HepG2 (cell line): ENCODE measurements around the gene HDAC3. TPM values are rescaled to one million over a fixed set of nuclear protein-coding genes. Genes with fewer than 3 reads are reported as not detected.

Experiments
- CC2D1A ChIP-seq: sonication (generic); formaldehyde crosslinking; IDR thresholded peaks from 2 replicates; pipeline ENCODE4 v1.8.1; 2023; ENCODE audit warnings: mild to moderate bottlenecking, missing genetic modification reagents
- CHCHD3 ChIP-seq: sonication (generic); formaldehyde crosslinking; IDR thresholded peaks from 2 replicates; pipeline ENCODE4 v1.8.0; 2022; ENCODE audit warnings: mild to moderate bottlenecking, missing genetic modification reagents, moderate library complexity
- EED ChIP-seq: sonication (generic); formaldehyde crosslinking; IDR thresholded peaks from 2 replicates; pipeline ENCODE4 v1.5.0; 2020; ENCODE audit warnings: mild to moderate bottlenecking, missing genetic modification reagents
- ETV5 ChIP-seq: IDR thresholded peaks from 2 replicates; pipeline ENCODE4 v1.6.1; 2018; ENCODE audit warnings: missing biosample characterization, missing genetic modification reagents, inconsistent platforms, borderline replicate concordance
- JDP2 ChIP-seq: sonication (generic); formaldehyde crosslinking; IDR thresholded peaks from 2 replicates; pipeline ENCODE4 v1.8.1; 2022; ENCODE audit warnings: missing genetic modification reagents, borderline replicate concordance
- MED8 ChIP-seq: sonication (generic); formaldehyde crosslinking; IDR thresholded peaks from 2 replicates; pipeline ENCODE4 v1.8.1; 2023; ENCODE audit warnings: mild to moderate bottlenecking, missing genetic modification reagents; ENCODE audit not compliant: insufficient replicate concordance
- MEIS1 ChIP-seq: sonication (generic); formaldehyde crosslinking; IDR thresholded peaks from 2 replicates; pipeline ENCODE4 v1.9.0; 2021; ENCODE audit warnings: mild to moderate bottlenecking, missing genetic modification reagents, moderate library complexity, borderline replicate concordance
- MXD3 ChIP-seq: IDR thresholded peaks from 2 replicates; pipeline ENCODE4 v1.6.1; 2016; ENCODE audit warnings: mild to moderate bottlenecking, missing biosample characterization, missing genetic modification reagents
- PAF1 ChIP-seq: IDR thresholded peaks from 2 replicates; pipeline ENCODE4 v1.6.1; 2016; ENCODE audit warnings: missing genetic modification reagents, missing compliant biosample characterization
- RFX1 ChIP-seq: fragments of 450-650 bp; IDR thresholded peaks from 2 replicates; pipeline ENCODE4 v1.6.1; 2017
- RFX3 ChIP-seq: IDR thresholded peaks from 2 replicates; pipeline ENCODE4 v1.6.1; 2016; ENCODE audit warnings: missing biosample characterization, missing genetic modification reagents
- TBX3 ChIP-seq: fragments of 450-650 bp; IDR thresholded peaks from 2 replicates; pipeline ENCODE4 v1.6.1; 2017; ENCODE audit warnings: antibody characterized with exemption, mild to moderate bottlenecking, inconsistent platforms, borderline replicate concordance
- TOE1 ChIP-seq: sonication (generic); formaldehyde crosslinking; IDR thresholded peaks from 2 replicates; pipeline ENCODE4 v1.4.0; 2020; ENCODE audit warnings: mild to moderate bottlenecking, missing genetic modification reagents
- YY1 ChIP-seq: IDR thresholded peaks from 2 replicates; pipeline ENCODE4 v1.6.1; 2011; ENCODE audit warnings: low read length, low read depth, moderate library complexity, mild to moderate bottlenecking; ENCODE audit not compliant: insufficient read depth, insufficient replicate concordance
- ZFP90 ChIP-seq: sonication (generic); formaldehyde crosslinking; IDR thresholded peaks from 2 replicates; pipeline ENCODE4 v1.8.0; 2022; ENCODE audit warnings: missing genetic modification reagents, mild to moderate bottlenecking, inconsistent platforms, borderline replicate concordance
- ZKSCAN5 ChIP-seq: sonication (generic); formaldehyde crosslinking; IDR thresholded peaks from 2 replicates; pipeline ENCODE4 v1.5.1; 2020; ENCODE audit warnings: mild to moderate bottlenecking, missing genetic modification reagents
- ZMAT3 ChIP-seq: sonication (generic); formaldehyde crosslinking; conservative IDR thresholded peaks from 2 replicates; pipeline ENCODE4 v1.7.0; 2021; ENCODE audit warnings: missing genetic modification reagents
- ZNF10 ChIP-seq: sonication (generic); formaldehyde crosslinking; IDR thresholded peaks from 2 replicates; pipeline ENCODE4 v1.4.0; 2020; ENCODE audit warnings: mild to moderate bottlenecking, low read depth, missing genetic modification reagents, borderline replicate concordance
- ZNF224 ChIP-seq: sonication (generic); formaldehyde crosslinking; IDR thresholded peaks from 2 replicates; pipeline ENCODE4 v1.5.0; 2020; ENCODE audit warnings: mild to moderate bottlenecking, missing genetic modification reagents
- ZNF30 ChIP-seq: sonication (generic); formaldehyde crosslinking; IDR thresholded peaks from 2 replicates; pipeline ENCODE4 v1.5.0; 2020; ENCODE audit warnings: mild to moderate bottlenecking, missing genetic modification reagents
- ZNF343 ChIP-seq: sonication (generic); formaldehyde crosslinking; IDR thresholded peaks from 2 replicates; pipeline ENCODE4 v1.4.0; 2020; ENCODE audit warnings: mild to moderate bottlenecking, missing genetic modification reagents
- ZNF446 ChIP-seq: sonication (generic); formaldehyde crosslinking; IDR thresholded peaks from 2 replicates; pipeline ENCODE4 v1.5.0; 2020; ENCODE audit warnings: mild to moderate bottlenecking, missing genetic modification reagents
- ZNF780A ChIP-seq: sonication (generic); formaldehyde crosslinking; IDR thresholded peaks from 2 replicates; pipeline ENCODE4 v1.8.0; 2022; ENCODE audit warnings: mild to moderate bottlenecking, missing genetic modification reagents, moderate library complexity
- ZSCAN21 ChIP-seq: sonication (generic); formaldehyde crosslinking; IDR thresholded peaks from 2 replicates; pipeline ENCODE4 v1.8.0; 2022; ENCODE audit warnings: mild to moderate bottlenecking, missing genetic modification reagents, moderate library complexity, borderline replicate concordance
- ZZZ3 ChIP-seq: sonication (generic); formaldehyde crosslinking; IDR thresholded peaks from 2 replicates; pipeline ENCODE4 v1.4.0; 2020; ENCODE audit warnings: missing genetic modification reagents, mild to moderate bottlenecking, borderline replicate concordance
- polyA plus RNA-seq, 8 experiments: library from polyadenylated mRNA; depleted of rRNA in 3 of 8; stranded (reverse) in 7 of 8; unstranded in 1 of 8; fragments of >200 nt; fragmentation: Illumina TruSeq in 4 of 8; extraction: Trizol in 4 of 8; gene quantifications; 2 replicates each; pipeline versions ENCODE4 v1.2.1 to v1.2.3, GENCODE V29; 2011 to 2016; ENCODE audit warnings: low read depth in 4 of 8, missing spikeins in 1 of 8, mixed read lengths in 1 of 8; ENCODE audit not compliant: insufficient read depth in 1 of 8
- total RNA-seq, 5 experiments: library from RNA; depleted of rRNA; stranded (reverse); fragments of >200 nt; fragmentation: Illumina TruSeq; extraction: Trizol; gene quantifications; 2 replicates each; pipeline ENCODE4 v1.2.3, GENCODE V29; 2016; ENCODE audit warnings: low read depth in 1 of 5
- TF ChIP-seq, protein P1 (sequence below): sonication (generic); formaldehyde crosslinking; IDR thresholded peaks from 2 replicates; pipeline ENCODE4 v1.4.0; 2020; ENCODE audit warnings: missing genetic modification reagents
- TF ChIP-seq, protein P2 (sequence below): sonication (generic); formaldehyde crosslinking; conservative IDR thresholded peaks from 2 replicates; pipeline ENCODE4 v1.4.0; 2020; ENCODE audit warnings: mild to moderate bottlenecking, missing genetic modification reagents, moderate library complexity

The HDAC3 gene
- total and polyA plus RNA-seq, 2 of the 13 experiments (the other 11 are each of a cell fraction or from before 2014, with no cell fraction given): 84.0 to 94.1 TPM

DNA sequence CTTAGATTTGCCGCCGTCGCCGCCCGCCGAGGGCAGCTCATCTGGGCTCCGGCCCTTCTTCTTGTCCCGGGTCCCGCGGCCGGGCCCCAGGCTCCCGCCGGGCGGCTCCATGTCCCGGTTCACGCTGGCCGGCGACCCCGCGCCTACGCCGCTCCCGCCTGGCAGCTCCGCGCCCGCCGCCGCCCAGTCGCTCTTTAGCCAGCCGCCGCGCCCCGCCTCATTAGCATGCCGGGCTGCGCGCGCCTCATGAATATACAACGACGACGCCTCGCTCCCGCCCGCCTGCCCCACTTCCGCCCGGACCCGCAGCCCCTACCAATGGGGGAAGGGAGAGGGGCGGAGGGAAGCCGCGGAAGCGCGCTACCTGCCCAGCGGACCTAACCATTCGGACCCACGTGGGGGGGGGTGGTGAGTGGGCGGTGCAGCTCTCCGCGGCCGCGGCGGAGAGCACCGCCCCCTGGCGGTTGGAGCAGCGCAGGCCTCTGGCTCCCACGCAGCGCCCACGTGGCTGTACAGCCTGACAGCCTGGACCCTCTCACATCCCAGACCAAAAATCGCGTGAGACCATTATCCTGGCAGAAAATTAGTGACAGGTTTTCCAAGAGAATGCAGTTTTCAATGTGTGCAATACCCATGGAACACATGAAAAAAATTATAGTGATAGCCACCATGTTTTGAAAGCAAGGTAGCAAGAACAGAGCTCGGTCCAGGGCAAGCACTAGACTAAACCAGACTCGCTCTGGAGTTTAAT is 17.7 kb downstream of the HDAC3 start, which contains the start of gene DIAPH1 (continued):
- TF ChIP-seq CHCHD3 (CRISPR knock-in tag): no peak
- 0 out of 2 replicates have a peak, but pooled peaks have one; percentile 57 for TF ChIP-seq ZNF224
- TF ChIP-seq RFX3: no peak
- TF ChIP-seq ZNF343 (CRISPR knock-in tag): no peak
- TF ChIP-seq, protein P1, sequence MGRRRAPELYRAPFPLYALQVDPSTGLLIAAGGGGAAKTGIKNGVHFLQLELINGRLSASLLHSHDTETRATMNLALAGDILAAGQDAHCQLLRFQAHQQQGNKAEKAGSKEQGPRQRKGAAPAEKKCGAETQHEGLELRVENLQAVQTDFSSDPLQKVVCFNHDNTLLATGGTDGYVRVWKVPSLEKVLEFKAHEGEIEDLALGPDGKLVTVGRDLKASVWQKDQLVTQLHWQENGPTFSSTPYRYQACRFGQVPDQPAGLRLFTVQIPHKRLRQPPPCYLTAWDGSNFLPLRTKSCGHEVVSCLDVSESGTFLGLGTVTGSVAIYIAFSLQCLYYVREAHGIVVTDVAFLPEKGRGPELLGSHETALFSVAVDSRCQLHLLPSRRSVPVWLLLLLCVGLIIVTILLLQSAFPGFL: no peak
- no peak for TF ChIP-seq JDP2 (CRISPR knock-in tag)
- TF ChIP-seq ZNF30 (CRISPR knock-in tag): no peak
- TF ChIP-seq ZNF446 (CRISPR knock-in tag): no peak
- peak; percentile 74 for TF ChIP-seq TOE1
- peak; percentile 90 for TF ChIP-seq ETV5 (CRISPR knock-in tag)
- peak; percentile 49; the same call in 1 of the 2 replicates for TF ChIP-seq TBX3
- no peak; the same call in 1 of the 2 replicates for TF ChIP-seq ZFP90 (CRISPR knock-in tag)
- TF ChIP-seq CC2D1A (CRISPR knock-in tag): no peak
- 0 out of 2 replicates have a peak, but pooled peaks have one; percentile 57 for TF ChIP-seq MEIS1 (CRISPR knock-in tag)
- peak; percentile 86; the same call in 1 of the 2 replicates for TF ChIP-seq ZMAT3 (CRISPR knock-in tag)
- no peak for TF ChIP-seq RFX1
- TF ChIP-seq MED8 (CRISPR knock-in tag): peak; percentile 34
- no peak for TF ChIP-seq ZNF10 (CRISPR knock-in tag)
- peak; percentile 65; the same call in 1 of the 2 replicates for TF ChIP-seq ZSCAN21 (CRISPR knock-in tag)
- TF ChIP-seq EED (CRISPR knock-in tag): no peak
- TF ChIP-seq YY1: peak; percentile 64
- TF ChIP-seq ZNF780A (CRISPR knock-in tag): no peak
- TF ChIP-seq MXD3 (CRISPR knock-in tag): peak; percentile 76; the same call in 1 of the 2 replicates
- TF ChIP-seq ZKSCAN5 (CRISPR knock-in tag): no peak
- peak; percentile 57; the same call in 1 of the 2 replicates for TF ChIP-seq ZZZ3 (CRISPR knock-in tag)
- TF ChIP-seq, protein P2, sequence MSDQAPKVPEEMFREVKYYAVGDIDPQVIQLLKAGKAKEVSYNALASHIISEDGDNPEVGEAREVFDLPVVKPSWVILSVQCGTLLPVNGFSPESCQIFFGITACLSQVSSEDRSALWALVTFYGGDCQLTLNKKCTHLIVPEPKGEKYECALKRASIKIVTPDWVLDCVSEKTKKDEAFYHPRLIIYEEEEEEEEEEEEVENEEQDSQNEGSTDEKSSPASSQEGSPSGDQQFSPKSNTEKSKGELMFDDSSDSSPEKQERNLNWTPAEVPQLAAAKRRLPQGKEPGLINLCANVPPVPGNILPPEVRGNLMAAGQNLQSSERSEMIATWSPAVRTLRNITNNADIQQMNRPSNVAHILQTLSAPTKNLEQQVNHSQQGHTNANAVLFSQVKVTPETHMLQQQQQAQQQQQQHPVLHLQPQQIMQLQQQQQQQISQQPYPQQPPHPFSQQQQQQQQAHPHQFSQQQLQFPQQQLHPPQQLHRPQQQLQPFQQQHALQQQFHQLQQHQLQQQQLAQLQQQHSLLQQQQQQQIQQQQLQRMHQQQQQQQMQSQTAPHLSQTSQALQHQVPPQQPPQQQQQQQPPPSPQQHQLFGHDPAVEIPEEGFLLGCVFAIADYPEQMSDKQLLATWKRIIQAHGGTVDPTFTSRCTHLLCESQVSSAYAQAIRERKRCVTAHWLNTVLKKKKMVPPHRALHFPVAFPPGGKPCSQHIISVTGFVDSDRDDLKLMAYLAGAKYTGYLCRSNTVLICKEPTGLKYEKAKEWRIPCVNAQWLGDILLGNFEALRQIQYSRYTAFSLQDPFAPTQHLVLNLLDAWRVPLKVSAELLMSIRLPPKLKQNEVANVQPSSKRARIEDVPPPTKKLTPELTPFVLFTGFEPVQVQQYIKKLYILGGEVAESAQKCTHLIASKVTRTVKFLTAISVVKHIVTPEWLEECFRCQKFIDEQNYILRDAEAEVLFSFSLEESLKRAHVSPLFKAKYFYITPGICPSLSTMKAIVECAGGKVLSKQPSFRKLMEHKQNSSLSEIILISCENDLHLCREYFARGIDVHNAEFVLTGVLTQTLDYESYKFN: peak; percentile 79
- TF ChIP-seq PAF1: no peak
